C4-2B (cell line): ENCODE measurements around the gene HOXA2.
A peak's percentile ranks its signal among the peaks of the same experiment; 100 is the strongest.

ENCODE experiments used
- H3K27ac ChIP-seq: fragments of 450-650 bp; 2 replicates; pipeline ENCODE4 v1.5.1; 2017
- CTCF ChIP-seq: fragments of 450-650 bp; conservative IDR thresholded peaks from 2 replicates; pipeline ENCODE4 v1.5.1; 2017; ENCODE audit warnings: mild to moderate bottlenecking
- ZFX ChIP-seq: fragments of 450-650 bp; IDR thresholded peaks from 2 replicates; pipeline ENCODE4 v1.6.1; 2017

HOXA2 gene

DNA sequence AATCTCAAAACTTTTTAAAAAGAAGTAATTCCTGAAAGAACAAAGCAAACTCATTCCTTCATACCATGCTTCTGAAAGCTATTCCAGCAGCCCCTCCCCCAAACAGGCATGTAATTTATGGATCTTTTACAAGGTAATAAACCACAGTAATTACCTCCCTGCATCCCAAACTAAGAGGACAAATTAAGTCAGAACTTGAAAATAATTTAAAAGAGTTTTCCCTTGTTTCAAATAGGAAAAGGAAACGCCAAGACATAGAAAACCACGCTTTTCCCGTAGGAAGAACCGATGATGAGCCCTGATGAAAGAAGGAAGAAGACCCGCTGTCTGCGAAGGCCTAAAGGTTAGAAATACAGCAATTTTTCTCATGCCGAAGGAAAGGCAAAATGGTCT is 19.2 kb upstream of the HOXA2 start:
- no peak for TF ChIP-seq CTCF
- no peak for TF ChIP-seq ZFX
- peak overlapping the region; percentile 19; the same call in 1 of the 2 replicates for H3K27ac ChIP-seq

- H3K27ac ChIP-seq: no peak overlapping the region
- TF ChIP-seq CTCF (no peak), ZFX (no peak)
Observed at GRCh38 chr7:27119412-27119911, 17.0 kb upstream of the HOXA2 start.

DNA sequence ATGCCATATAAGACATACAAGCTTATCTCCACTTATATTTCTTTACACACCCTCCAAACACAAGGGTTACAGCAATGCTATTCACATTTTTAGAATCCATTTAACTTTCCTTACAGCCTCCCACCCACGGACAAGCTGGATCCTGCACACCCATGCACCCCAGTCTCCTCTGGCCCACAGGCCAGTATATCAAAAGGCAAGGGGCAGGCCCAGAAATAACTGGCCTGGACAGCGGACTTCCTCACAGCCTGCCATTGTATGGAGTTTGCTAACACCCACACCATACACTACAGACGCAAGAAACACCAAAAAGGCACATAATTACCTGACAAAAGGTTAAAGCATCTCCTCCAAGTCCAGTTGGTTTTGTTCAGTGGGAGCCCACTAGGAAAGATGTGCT is 16.1 kb upstream of the HOXA2 start:
- no peak overlapping the region for H3K27ac ChIP-seq
- TF ChIP-seq CTCF (no peak), ZFX (no peak)

GRCh38 chr7:27117887-27118491 is 15.5 kb upstream of the HOXA2 start:
- TF ChIP-seq CTCF: no peak
- TF ChIP-seq ZFX: no peak
- H3K27ac ChIP-seq: no peak overlapping the region

DNA sequence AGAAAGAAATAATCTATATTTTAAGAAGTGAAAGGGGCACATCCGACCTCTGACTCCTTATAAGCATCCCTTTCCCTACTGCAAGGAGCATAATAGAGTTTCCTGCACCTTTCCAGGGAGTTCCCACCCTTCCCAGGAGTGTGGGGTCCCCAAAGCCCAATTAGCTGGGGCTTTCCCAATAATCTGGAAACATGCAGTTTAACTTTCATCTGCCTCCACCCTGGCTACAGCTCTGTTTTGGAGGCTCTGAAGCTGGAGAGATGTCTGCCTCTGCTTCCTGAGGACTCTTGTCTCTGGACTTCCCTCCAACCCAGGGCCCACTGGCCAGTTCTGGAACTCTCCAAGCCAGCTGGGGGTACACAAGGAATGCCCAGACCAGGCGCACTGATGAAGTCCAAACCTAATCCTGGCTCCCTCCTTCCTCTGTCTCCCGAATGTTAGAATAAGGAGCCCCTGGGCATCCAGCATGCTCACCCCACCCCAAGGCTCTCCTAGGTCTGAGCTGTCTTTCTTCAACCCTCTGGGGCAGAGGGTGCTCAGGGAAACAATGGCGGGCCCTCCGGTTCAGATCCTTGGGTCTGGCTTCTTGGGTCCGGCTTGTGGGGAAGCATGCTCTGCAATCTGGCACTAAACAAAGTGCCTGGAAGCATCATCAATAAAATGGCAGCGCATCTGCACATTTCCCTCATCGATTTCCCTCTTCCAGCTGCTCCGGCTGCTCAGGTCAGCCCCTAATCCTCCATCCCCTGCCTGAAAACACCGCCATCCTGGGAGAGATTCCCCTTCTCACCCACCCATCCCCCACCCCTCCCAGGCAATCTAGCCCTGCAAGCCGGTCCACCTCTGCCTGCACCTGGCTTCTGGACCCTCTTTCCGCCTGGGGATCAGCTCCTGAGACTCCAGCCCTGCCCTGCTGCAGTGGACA is 14.7 kb upstream of the HOXA2 start:
- no peak overlapping the region for H3K27ac ChIP-seq
- TF ChIP-seq ZFX (no peak), CTCF (no peak)

- no peak overlapping the region for H3K27ac ChIP-seq
- no peak for TF ChIP-seq ZFX
- TF ChIP-seq CTCF: no peak
Observed at GRCh38 chr7:27116031-27116961, 13.8 kb upstream of the HOXA2 start.
